Testis (tissue), 2 donors: ENCODE results near the gene ST6GALNAC2.

Experiments used
- CTCF ChIP-seq, 3 experiments: fragments of 450-650 bp in 2 of 3; fragments of 200-600 bp in 1 of 3; sonication (generic) in 1 of 3; IDR thresholded peaks; one replicate each; pipeline ENCODE4 v1.5.1; 2016 to 2019; ENCODE audit warnings: antibody characterized with exemption in 3 of 3, mild to moderate bottlenecking in 2 of 3, moderate library complexity in 1 of 3
- POLR2A ChIP-seq: fragments of 450-650 bp; IDR thresholded peaks from one replicate; pipeline ENCODE4 v1.6.1; 2017; ENCODE audit warnings: antibody characterized with exemption, mild to moderate bottlenecking, moderate library complexity

- TF ChIP-seq CTCF (IDR thresholded peaks at IDR 0.05) (no peak), POLR2A (no peak)
Observed at GRCh38 chr17:76561332-76561731, 24.3 kb downstream of the ST6GALNAC2 start.
